Coronary artery (tissue), 2 donors: ENCODE results near the gene WARS2.

Experiments used
- DNase-seq: peaks from one replicate; pipeline ENCODE4 v3.0.0-alpha.2; 2017; ENCODE audit warnings: low spot score
- H3K27ac ChIP-seq, 2 donors: fragments of 200-600 bp; sonication (generic); one replicate each; pipeline ENCODE4 v1.5.1; 2016 to 2019
- H3K4me3 ChIP-seq: fragments of 200-600 bp; sonication (generic); 2 replicates; pipeline ENCODE4 v1.5.1; 2016; ENCODE audit warnings: mild to moderate bottlenecking, moderate library complexity
- TF ChIP-seq, protein P1 (sequence below): fragments of 200-600 bp; sonication (generic); IDR thresholded peaks from one replicate; pipeline ENCODE4 v1.5.1; 2019; ENCODE audit warnings: antibody characterized with exemption

Gene WARS2

DNA sequence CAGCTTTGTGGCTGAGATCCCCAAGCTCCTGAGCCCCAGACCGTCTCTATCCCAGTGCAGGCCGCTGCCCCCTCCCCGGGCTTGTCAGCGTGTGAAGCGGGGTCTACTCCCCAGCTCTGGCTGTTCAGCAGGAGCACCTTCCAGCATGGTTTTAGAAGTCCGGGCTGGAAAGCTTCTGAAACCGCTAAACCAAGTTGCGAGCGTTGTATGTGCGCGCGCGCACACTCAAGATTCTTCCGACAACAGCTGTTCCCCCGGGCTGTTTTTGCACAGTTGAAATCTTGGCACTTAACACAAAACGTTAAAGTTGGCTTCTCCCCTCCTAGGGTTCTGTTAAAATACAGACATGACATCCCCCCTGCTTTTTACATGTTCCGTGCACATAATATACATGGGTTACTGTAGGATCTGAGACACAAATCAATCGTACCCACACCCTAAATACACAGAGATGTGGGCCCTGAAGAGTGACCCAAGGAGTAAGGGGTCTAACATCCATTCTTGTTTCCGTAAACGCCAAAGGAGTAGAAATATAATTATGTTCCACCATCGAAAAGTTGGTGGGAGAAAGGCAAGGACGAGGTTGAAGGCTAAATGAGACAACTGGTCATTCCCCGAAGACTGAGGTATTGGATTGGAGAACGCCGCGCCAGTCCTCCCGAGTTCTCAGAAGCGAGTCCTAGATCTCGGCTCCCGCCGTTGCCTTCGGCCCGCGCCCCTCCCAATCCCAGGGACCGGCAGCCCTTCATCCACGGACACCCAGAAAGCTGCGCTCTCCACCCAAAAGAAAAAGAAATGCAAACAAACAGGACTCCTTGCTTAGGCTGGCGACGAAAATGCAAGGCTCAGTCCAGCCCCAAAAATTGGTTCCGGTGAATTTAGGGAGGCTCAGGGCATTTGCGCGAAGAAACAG lies 153.6 kb downstream of the WARS2 start:
- no peak for DNase-seq
- Histone ChIP-seq H3K4me3 (peak overlapping the region; percentile 73), H3K27ac (peak overlapping the region; percentile 44 to 62)
- TF ChIP-seq, protein P1, sequence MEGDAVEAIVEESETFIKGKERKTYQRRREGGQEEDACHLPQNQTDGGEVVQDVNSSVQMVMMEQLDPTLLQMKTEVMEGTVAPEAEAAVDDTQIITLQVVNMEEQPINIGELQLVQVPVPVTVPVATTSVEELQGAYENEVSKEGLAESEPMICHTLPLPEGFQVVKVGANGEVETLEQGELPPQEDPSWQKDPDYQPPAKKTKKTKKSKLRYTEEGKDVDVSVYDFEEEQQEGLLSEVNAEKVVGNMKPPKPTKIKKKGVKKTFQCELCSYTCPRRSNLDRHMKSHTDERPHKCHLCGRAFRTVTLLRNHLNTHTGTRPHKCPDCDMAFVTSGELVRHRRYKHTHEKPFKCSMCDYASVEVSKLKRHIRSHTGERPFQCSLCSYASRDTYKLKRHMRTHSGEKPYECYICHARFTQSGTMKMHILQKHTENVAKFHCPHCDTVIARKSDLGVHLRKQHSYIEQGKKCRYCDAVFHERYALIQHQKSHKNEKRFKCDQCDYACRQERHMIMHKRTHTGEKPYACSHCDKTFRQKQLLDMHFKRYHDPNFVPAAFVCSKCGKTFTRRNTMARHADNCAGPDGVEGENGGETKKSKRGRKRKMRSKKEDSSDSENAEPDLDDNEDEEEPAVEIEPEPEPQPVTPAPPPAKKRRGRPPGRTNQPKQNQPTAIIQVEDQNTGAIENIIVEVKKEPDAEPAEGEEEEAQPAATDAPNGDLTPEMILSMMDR, result no peak

DNA sequence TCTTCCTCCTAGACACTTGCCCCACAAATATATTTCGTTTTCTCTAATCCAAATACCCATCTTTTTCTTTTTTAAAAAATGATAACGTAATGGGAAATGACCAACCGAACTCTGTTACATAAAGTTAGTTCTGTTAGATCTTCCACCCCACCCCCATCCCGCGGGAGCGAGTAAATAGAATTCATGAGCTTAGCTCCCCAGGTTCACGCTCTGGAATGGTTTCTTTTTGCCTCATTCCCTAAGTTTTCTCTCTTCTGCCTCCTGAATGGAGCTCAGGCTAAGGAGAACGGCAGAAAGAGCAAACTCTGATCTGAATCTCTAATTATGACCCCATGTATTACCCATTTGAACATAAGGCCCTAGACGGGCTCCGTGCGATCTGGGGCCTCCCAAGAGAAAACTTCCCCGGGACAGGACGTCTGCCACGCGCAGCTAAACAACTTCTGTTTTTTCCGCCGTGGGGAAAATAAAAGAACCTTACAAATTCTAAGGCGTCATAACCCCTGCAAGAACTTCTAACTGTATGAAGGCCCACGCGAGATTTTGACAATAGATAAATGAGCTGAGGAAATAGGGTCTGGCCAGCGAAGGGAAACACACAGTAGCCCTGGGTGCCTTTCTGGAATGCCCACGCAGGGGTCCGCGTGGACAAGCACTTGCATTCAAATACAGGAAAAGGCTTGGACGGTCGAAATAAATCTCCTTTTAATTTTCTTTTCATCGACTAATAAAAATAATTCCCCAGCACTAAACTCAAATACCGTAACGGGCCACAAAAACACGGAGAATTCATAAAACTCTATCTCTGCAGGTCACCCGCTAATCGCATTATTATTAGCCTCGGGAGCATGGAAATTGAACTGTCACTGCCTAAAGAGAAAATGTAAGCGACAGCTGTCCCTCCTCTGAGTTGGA lies 154.6 kb downstream of the WARS2 start:
- TF ChIP-seq, protein P1, result no peak
- Histone ChIP-seq H3K4me3 (peak overlapping the region; percentile 73), H3K27ac (no peak overlapping the region)
- no peak for DNase-seq

DNA sequence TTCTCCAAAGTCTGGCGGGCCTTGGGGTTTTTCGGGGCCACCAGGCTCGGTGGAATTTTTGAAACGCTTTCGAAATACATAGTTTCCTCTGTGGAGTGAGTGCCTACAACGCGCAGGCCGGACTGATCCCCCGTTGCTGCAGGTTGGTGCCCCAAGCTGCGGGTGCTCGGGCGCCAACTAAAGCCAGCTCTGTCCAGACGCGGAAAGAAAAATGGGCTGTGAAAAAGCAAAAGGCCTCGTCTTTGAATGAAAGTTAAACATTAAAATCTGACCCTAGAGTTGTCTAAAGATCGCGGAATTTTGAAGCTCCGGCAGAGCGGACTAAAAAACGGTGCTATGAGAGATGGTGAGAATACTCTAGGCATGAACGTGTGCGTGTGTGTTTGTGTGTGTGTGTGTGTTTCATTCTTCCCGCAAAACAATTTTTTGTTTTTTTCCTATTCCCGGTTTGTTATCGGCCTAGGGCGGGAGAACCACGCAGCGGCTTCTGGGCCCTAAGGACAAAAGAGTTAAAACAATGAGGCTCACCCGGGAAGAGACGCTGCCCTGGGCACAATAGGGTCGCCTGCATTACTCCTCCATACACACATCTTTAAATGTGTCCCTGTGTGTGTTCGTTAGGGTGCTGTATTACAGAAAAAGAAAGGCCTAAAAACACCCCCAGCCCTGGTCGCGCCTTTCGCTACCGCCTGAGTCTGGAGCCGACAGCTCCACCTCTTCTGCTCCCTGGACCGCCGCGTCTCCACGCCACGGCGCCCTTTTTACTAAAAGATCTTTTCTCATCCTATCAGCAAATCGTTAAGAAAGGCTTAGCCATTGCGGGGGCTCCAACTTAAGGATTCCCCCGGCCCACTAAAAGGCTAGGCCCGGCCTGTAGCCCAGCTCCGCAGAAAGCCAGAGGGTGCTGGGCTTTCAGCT lies 155.5 kb downstream of the WARS2 start:
- DNase-seq, result no peak
- Histone ChIP-seq H3K27ac (no peak overlapping the region), H3K4me3 (peak overlapping the region; percentile 73)
- TF ChIP-seq, protein P1, result no peak

DNA sequence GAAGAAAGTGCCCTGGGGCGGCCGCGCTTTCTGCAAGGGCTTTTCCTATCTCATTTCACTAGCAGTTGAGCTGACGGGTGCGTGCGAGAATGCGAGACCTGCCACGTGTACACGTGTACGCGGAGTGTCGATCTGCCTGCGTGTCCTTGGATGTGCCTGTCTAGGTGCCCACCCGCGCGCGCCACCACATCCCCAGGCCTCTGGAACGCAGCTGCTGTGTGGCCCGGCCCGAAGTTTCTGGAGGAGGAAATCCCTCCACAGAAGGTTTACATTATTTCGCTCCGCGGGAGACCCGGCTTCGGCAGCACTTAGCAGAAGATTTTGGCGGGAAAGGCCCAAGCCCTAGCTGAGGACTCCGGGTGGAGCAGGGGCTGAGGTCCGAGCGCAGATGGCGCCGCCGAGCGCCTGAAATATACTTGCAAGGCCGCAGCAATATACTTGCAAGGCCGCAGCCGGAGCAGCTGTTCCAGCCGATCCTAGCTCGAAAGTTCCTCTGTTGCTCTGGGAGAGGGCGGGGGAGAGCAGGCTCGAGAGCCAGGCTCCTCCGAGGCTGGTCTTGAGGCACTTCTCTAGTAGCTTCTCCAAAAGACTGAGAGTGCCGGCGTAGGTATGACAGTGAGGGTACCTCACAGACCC lies 156.2 kb downstream of the WARS2 start:
- Histone ChIP-seq H3K27ac (no peak overlapping the region), H3K4me3 (peak overlapping the region; percentile 73)
- TF ChIP-seq, protein P1, result no peak
- no peak for DNase-seq

DNA sequence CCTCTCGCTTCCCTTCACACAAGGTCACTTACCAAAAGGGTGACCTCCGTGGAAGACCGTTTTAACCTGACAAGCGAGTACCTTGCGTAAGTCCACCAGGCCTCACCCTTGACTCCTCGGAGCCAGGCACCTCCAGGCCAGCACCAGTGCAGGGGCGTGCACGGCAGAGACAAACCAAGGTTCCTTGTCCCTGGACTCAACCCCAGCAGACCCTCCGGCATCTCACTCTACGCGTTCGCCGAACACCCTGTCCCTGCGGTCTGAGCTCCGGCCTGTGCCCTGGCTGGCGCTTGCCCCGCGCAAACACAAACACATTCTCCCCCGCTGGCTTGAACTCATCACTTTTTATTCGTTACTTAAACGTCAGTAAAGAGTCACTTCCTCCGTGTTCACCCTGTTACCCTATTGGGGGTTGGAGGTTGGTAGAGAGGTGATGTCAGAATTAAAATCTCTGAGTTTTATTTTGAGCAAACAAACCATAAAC lies 156.9 kb downstream of the WARS2 start:
- DNase-seq, result no peak
- TF ChIP-seq, protein P1, result no peak
- Histone ChIP-seq H3K4me3 (no peak overlapping the region), H3K27ac (no peak overlapping the region)
